NCI-H1417 (cell line): ENCODE measurements around the gene EGLN1.
"Not testable (repeated sequence)": the region's sequence is repeated elsewhere in the genome, so short reads cannot be mapped to it uniquely, and the experiment has no call there.

Source experiments
- DNase-seq, 3 experiments: peaks; one replicate each; lab custom pipeline; 2025; lab: John Stamatoyannopoulos, UW

Gene EGLN1

DNA sequence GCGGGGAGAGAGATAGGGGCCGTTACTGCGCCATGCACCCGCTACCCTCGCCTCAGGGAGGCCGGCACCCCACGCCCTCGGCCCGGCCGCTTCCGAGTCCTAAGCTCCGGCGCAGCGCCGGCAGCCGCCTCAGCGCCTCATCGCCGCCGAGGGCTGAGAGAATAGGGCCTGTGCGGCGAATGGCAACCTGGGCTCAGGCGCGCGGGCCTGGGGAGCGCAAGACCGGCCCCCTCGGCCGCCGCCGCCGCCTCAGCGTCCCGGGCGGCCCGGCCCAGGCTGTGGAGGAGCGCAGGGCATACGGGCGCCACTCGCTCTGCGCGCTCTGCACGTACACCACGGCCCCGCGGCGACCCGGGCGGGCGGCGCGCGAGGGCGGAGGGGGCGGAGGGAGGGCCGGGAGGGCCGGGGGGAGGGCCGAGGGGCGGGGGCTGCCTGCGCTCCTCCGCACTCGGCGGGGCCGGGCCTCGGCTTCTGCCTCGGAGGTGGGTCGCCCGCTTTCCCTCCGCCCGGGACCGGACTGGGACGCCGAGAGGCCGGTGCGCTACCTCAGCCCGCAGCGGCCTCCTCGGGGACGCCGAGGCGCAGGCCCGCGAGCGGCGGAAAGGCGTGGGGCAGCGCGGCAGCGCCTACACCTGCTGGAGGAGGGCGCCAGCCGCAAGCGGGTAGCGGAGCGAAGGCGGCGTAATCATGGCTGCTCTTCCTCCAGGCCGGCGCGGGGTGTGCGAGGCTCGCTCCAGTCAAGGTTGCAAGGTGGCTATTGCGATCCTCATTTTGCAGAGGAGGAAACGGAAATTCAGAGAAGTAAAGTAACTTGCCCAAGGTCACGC lies at the start of gene EGLN1:
TSS of gene EGLN1 (minus strand) at position 317 of the 827 bp plus-strand sequence. CDS start 399 bp downstream, outside the sequence.
- DNase-seq = peak; percentile 66 to 96 (median 94)

- not testable (repeated sequence) for DNase-seq
Measured at GRCh38 chr1:231471500-231471899, 49.4 kb upstream of the EGLN1 start.

- not testable (repeated sequence) for DNase-seq
Measured at GRCh38 chr1:231471027-231471426, 48.9 kb upstream of the EGLN1 start.

DNA sequence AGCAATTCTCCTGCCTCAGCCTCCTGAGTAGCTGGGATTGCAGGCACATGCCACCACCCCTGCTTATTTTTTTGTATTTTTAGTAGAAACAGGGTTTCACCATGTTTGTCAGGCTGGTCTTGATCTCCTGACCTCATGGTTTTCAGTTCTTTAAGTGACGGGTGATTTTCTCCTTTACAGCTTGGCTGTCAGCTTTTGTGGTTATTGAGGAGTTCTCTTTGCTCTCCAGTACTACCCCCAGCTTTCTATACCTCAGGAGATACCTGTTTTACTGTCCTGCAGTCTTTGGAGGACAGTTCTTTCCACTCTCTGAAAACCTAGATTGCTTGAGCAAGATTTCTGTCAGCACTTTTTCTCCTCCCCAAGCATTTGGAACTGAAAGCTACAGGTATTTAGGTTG lies 45.9 kb upstream of the EGLN1 start:
- DNase-seq = no peak

GRCh38 chr1:231465051-231465450 lies 43.0 kb upstream of the EGLN1 start:
- no peak for DNase-seq

GRCh38 chr1:231463541-231463940 lies 41.5 kb upstream of the EGLN1 start:
- DNase-seq = no peak

DNA sequence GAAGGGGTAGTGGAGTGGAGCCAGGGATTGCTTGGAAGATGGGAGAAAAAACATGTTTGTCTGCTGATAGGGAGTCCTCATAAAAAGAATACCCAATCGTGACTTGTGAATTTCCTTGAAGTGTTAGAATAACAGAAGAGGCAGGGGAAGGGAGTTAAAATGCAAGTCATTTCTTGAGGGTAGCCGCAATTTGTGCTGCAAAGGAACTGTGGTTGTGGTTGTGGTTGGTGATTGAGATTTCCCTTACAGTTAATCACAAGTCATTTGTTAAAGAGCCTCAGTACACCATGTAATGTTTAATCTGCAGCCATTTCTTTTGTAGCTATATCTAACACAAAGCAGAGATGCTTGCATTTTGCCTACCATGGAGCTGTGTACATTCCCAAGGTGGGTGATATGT lies 38.5 kb upstream of the EGLN1 start:
- DNase-seq = no peak

- DNase-seq = not testable (repeated sequence)
Measured at GRCh38 chr1:231459438-231459837, 37.4 kb upstream of the EGLN1 start.

GRCh38 chr1:231457956-231458355 lies 35.9 kb upstream of the EGLN1 start:
- not testable (repeated sequence) for DNase-seq

DNA sequence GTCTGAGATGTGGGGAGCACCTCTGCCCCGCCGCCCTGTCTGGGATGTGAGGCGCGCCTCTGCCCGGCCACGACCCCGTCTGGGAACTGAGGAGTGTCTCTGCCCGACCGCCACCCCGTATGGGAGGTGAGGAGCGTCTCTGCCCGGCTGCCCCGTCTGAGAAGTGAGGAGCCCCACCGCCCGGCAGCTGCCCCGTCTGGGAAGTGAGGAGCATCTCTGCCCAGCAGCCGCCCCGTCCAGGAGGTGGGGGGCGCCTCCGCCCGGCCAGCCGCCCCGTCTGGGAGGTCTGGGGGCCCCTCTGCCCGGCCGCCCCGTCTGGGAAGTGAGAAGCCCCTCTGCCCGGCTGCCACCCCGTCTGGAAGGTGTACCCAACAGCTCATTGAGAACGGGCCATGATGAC lies 32.0 kb upstream of the EGLN1 start:
- DNase-seq = not testable (repeated sequence)

GRCh38 chr1:231446138-231446537 lies 24.1 kb upstream of the EGLN1 start:
- no peak for DNase-seq

- no peak for DNase-seq
Measured at GRCh38 chr1:231444059-231444458, 22.0 kb upstream of the EGLN1 start.

- DNase-seq = no peak
Measured at GRCh38 chr1:231443363-231443762, 21.3 kb upstream of the EGLN1 start.

DNA sequence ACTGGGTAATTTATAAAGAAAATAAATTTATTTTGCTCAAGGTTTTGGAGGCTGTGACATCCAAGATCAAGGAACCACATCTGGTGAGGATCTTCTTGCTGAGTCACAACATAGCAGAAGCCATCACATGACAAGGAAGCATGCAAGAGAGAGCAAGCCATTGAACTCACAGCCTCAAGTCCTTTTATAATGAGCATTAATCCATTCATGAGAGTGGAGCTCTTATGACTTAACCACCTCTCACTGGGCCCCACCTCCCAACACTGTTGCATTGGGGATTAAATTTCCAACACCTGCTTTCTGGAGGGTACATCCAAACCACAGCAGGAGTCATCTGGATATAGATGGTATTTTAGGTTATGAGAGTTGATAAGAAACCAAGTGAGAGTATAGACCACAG lies 20.6 kb upstream of the EGLN1 start:
- no peak for DNase-seq

DNA sequence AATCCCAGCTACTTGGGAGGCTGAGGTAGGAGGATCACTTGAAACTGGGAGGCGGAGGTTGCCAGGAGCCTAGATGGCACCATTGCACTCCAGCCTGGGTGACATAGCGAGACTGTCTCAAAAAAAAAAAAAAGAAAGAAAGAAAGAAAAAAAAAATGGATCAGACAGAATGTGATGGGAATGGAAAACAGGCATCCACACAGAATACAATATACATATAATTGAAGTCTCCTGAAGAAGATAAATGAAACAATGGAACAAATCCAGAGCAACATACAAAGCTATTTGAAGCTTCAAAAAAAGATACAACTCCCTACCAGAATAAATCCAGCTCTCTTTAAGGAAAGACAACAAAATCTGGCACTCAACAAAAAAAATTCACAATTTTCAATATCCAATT lies 10.9 kb upstream of the EGLN1 start:
- DNase-seq = no peak

DNA sequence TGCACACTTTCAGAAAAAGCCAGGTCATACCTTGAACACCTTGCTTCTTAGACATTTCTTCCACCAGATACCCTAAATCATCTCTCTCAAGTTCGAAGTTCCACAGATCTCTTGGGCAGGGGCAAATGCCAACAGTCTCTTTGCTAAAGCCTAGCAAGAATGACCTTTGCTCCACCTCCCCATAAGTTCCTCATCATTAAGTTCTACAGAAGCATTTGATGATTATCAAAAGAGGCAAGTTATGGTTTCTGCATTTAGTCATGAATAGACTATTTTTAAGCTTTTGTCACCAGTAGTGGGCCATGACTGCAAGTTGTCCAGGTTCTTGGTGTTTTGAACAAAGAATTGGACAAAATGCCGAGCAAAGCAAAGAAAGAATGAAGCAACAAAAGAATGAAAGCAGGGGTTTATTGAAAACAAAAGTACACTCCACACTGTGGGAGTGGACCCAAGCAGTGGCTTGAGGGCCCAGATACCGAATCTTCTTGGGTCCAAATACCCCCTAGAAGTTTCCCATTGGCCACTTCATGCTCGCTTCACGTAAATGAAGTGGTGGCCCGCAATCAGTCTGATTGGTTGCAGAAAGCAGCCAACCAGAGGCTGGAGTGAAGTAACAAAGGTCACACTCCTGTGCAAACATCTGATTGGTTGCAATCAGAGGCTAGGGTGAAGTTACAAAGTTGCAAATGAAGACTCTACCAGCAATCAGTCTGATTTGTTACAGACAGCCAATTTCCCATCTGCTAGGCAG lies 9.8 kb upstream of the EGLN1 start:
- DNase-seq = no peak

DNA sequence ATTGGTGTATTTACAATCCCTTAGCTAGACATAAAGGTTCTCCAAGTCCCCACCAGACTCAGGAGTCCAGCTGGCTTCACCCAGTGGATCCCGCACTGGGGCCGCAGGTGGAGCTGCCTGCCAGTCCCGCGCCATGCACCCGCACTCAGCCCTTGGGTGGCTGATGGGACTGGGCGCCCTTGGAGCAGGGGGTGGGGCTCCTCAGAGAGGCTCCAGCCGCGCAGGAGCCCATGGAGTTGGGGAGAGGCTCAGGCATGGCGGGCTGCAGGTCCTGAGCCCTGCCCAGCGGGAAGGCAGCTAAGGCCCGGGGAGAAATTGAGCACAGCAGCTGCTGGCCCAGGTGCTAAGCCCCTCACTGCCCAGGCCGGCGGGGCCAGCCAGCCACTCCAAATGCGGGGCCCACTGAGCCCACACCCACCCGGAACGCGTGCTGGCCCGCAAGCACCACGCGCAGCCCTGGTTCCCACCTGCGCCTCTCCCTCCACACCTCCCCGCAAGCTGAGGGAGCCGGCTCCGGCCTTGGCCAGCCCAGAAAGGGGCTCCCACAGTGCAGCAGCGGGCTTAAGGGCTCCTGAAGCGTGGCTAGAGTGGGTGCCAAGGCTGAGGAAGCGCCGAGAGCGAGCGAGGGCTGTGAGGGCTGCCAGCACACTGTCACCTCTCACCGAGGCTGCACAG lies 8.7 kb upstream of the EGLN1 start:
- DNase-seq = not testable (repeated sequence)

GRCh38 chr1:231428377-231428776 lies 6.3 kb upstream of the EGLN1 start:
- DNase-seq = no peak

DNA sequence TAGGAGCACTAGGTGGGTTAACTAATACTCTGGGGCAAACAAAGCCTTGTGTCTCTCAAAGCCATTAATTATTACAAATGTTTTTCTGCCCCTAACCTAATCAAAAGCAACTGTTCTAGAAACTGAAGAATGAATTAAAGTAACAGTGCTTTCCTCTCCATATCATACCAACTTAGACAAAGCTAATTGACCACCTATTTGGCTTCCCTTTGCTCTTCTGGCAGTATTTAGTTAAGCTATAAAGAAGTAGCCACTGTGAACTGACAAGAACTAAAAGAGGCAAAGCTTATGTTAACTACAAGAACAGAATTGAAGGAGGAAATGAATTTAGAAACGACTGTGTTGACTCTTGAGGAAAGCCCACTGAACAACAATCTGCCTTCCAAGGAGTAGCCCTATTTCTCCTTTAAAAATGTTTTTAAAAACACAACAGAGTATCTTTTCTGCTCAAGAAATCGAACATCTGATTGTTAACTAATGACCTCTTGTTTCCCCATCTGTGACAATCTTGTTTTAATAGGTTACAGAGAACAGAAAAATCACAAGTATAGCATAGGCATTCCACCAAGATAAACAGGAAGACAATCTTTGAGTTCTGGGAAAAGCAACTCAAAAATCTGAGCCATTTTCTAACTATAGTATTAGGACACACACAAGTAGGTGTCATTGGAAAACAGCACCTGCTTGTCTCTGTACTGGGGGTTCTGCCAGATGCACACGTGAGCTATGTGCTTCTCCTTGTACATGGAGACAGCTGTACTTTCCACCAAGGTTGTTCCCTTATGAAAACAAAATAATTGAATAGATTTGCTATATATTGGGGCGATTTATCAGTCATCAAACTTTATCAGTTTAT lies 3.1 kb upstream of the EGLN1 start:
- no peak for DNase-seq

DNA sequence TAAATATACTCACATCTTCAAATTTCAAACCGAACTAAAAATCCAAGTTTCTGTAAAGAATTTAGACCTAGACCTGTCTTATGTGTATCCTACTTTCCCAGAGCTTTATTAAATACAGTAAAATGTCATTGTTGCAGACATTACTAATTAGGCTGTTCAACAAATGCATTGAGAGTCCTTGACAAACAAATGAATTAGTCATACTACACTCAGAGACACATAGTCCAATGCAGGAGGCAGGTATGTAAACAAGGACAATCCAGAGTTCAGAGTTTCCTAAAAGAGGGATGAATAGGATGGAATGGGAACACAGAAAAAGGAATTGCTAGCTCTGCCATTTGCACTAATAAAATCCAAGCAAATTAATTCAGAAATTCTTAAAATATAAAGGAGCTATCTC lies 1.6 kb upstream of the EGLN1 start:
- peak in 2 of 3 experiments; percentile 18 to 71 for DNase-seq

- peak in 1 of 3 experiments; percentile 53 for DNase-seq
Measured at GRCh38 chr1:231422798-231423309, 767 bp upstream of the EGLN1 start.
